Panc1 (cell line): Measurements from ENCODE around the gene ITPR2.

Experiments
- POLR2AphosphoS5 ChIP-seq: IDR thresholded peaks from 2 replicates; pipeline ENCODE4 v1.6.1; 2012; ENCODE audit warnings: mild to moderate bottlenecking, low read depth, low read length, moderate library complexity
- TF ChIP-seq, protein P1 (sequence below), 2 experiments: IDR thresholded peaks; 2 replicates each; pipeline ENCODE4 v1.6.1; 2011 to 2012; ENCODE audit warnings: low read depth in 2 of 2, control low read depth in 1 of 2, low read length in 1 of 2, mild to moderate bottlenecking in 1 of 2, moderate library complexity in 1 of 2; ENCODE audit not compliant: insufficient read depth in 1 of 2
- TF ChIP-seq, protein P2 (sequence below): fragments of 450-650 bp; IDR thresholded peaks from 2 replicates; pipeline ENCODE4 v1.5.1; 2017; ENCODE audit warnings: mild to moderate bottlenecking

DNA sequence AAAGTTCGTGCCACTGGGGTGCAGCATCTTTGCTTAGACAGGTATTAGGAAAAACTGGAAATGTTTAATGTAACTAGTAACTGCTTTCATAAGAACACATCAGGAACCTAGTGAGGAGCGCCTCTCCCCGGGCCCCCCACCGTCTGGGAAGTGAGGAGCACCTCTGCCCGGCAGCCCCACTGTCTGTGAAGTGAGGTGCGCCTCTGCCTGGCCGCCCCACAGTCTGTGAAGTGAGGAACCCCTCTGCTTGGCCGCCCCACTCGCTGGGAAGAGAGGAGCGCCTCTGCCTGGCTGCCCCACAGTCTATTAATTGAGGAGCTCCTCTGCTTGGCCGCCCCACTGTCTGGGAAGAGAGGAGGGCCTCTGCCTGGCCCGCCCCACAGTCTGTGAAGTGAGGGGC lies 224.7 kb downstream of the ITPR2 start:
- TF ChIP-seq, protein P1, sequence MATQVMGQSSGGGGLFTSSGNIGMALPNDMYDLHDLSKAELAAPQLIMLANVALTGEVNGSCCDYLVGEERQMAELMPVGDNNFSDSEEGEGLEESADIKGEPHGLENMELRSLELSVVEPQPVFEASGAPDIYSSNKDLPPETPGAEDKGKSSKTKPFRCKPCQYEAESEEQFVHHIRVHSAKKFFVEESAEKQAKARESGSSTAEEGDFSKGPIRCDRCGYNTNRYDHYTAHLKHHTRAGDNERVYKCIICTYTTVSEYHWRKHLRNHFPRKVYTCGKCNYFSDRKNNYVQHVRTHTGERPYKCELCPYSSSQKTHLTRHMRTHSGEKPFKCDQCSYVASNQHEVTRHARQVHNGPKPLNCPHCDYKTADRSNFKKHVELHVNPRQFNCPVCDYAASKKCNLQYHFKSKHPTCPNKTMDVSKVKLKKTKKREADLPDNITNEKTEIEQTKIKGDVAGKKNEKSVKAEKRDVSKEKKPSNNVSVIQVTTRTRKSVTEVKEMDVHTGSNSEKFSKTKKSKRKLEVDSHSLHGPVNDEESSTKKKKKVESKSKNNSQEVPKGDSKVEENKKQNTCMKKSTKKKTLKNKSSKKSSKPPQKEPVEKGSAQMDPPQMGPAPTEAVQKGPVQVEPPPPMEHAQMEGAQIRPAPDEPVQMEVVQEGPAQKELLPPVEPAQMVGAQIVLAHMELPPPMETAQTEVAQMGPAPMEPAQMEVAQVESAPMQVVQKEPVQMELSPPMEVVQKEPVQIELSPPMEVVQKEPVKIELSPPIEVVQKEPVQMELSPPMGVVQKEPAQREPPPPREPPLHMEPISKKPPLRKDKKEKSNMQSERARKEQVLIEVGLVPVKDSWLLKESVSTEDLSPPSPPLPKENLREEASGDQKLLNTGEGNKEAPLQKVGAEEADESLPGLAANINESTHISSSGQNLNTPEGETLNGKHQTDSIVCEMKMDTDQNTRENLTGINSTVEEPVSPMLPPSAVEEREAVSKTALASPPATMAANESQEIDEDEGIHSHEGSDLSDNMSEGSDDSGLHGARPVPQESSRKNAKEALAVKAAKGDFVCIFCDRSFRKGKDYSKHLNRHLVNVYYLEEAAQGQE (IDR thresholded peaks at IDR 0.05; ENCODE audit: insufficient read depth in 1 of 2, low read depth in 2 of 2, low read length in 1 of 2): no peak
- TF ChIP-seq, protein P2, sequence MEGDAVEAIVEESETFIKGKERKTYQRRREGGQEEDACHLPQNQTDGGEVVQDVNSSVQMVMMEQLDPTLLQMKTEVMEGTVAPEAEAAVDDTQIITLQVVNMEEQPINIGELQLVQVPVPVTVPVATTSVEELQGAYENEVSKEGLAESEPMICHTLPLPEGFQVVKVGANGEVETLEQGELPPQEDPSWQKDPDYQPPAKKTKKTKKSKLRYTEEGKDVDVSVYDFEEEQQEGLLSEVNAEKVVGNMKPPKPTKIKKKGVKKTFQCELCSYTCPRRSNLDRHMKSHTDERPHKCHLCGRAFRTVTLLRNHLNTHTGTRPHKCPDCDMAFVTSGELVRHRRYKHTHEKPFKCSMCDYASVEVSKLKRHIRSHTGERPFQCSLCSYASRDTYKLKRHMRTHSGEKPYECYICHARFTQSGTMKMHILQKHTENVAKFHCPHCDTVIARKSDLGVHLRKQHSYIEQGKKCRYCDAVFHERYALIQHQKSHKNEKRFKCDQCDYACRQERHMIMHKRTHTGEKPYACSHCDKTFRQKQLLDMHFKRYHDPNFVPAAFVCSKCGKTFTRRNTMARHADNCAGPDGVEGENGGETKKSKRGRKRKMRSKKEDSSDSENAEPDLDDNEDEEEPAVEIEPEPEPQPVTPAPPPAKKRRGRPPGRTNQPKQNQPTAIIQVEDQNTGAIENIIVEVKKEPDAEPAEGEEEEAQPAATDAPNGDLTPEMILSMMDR: no peak
- no peak for TF ChIP-seq POLR2AphosphoS5
